Activated CD8-positive, alpha-beta T cell treated with anti-CD3 and anti-CD28 coated beads for 36 hours (primary cell): Measurements from ENCODE around the gene GET3. TPM values are rescaled to one million over a fixed set of nuclear protein-coding genes. Genes with fewer than 3 reads are reported as not detected.

Source experiments
- ATAC-seq: fragments of 200-7000 bp; cut with Tn5 transposase; one replicate; pipeline ENCODE4 v1.10.0; 2021; ENCODE audit warnings: mild to moderate bottlenecking, moderate library complexity
- CTCF ChIA-PET: fragments of 350-600 bp; sonication (Branson Sonifier 250); formaldehyde crosslinking; loops from one replicate; lab custom pipeline; 2021; ENCODE audit warnings: antibody characterized with exemption; lab: Charles Lee
- POLR2A ChIA-PET: fragments of 350-600 bp; sonication (Branson Sonifier 250); formaldehyde crosslinking; loops from one replicate; lab custom pipeline; 2021; ENCODE audit warnings: antibody characterized with exemption; lab: Charles Lee
- DNase-seq: peaks from one replicate; pipeline ENCODE4 v3.0.0-alpha.2; 2020
- H3K27ac Mint-ChIP-seq: one replicate; pipeline ENCODE4 v1.8.0; 2021; ENCODE audit warnings: mild to moderate bottlenecking, mixed read lengths
- H3K27me3 Mint-ChIP-seq: one replicate; pipeline ENCODE4 v1.8.0; 2021; ENCODE audit warnings: mixed read lengths
- H3K36me3 Mint-ChIP-seq: one replicate; pipeline ENCODE4 v1.8.0; 2021; ENCODE audit warnings: low read depth, mixed read lengths
- H3K4me1 Mint-ChIP-seq: one replicate; pipeline ENCODE4 v1.8.0; 2021; ENCODE audit warnings: low read depth, mixed read lengths
- H3K4me3 Mint-ChIP-seq: one replicate; pipeline ENCODE4 v1.8.0; 2021; ENCODE audit warnings: mild to moderate bottlenecking, moderate library complexity, mixed read lengths
- H3K9me3 Mint-ChIP-seq: one replicate; pipeline ENCODE4 v1.8.0; 2021; ENCODE audit warnings: mixed read lengths
- intact Hi-C: fragments of 100-400 bp; cut with micrococcal nuclease; formaldehyde crosslinking; loops from one replicate; pipeline ENCODE4 v1.10.0; 2022
- total RNA-seq, 2 experiments: library from RNA; stranded (reverse); gene quantifications; one replicate each; pipeline ENCODE4 v1.2.3, GENCODE V29; 2021
- TF ChIP-seq, protein P1 (sequence below): fragments of 200-600 bp; IDR thresholded peaks from one replicate; pipeline ENCODE4 v1.8.0; 2022; ENCODE audit warnings: antibody characterized with exemption, mild to moderate bottlenecking

The GET3 gene
- total RNA-seq, 2 experiments from 2014 or later = 50.7 to 52.2 TPM

DNA sequence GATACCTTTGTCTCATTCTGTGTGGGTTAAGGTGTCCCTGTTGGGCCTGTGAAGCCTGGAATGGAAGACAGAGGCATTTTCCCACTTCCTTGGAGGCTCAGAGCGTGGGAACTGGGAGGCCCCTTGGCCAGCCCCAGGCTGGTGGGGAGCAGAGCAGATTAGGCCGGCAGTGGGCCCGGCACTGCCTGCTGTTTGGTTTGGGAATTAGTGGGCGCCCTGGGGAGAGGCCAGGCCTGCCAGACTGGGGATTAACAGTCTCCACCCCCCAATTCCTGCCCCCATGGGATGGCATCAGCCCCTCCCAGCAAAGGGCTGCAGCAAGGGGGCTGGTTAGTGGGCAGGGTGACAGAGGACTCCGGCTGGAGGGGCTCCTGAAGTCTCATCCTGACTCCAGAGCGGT is 11.2 kb downstream of the GET3 start:
- ATAC-seq = no peak

DNA sequence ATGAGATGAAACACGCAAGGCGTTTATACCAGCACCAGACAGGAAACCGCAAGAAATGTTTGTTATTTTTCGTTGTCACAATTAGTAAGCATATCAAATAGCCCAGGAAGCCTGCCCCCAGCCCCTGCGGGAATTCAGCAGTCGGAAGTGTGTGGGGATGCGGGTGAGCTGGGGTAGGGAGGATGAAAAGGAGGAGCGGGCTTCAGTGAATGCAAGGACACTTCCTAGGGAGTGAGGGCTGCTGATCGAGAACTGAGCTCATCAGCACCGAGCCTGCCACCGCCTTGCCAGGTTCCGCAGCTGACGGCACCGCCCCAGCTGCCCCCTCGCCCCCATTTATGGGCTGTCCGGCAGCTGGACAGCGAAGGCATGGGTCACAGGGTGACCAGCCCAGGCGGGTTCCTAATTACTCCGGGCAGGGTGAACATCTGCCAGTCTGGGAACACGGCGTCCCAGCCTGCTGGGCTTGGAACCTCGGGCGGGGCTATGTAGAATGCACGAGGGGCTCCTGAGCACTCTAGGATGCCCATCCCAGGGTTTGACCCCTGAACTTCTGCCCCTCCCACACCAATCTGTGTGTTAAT is 12.7 kb downstream of the GET3 start:
- H3K9me3 Mint-ChIP-seq = peaks cover 8% of the 10 kb centered on the region
- no peaks in the 10 kb centered on the region for H3K4me1 Mint-ChIP-seq
- DNase-seq = no peak
- ChIA-PET POLR2A (interaction anchor here (0.8 to 1.3 kb wide), 3 partner anchors 12 to 33 kb away, joined by 3 to 5 read pairs (median 4); partner anchors contain the start of gene GET3), CTCF (interaction anchor here (0.7 to 1.7 kb wide), 5 partner anchors 10 to 98 kb away, joined by 3 to 6 read pairs (median 5); no protein-coding TSS in a partner anchor)
- no peak for ATAC-seq
- intact Hi-C loops = no loop called here
- peaks cover 24% of the 10 kb centered on the region for H3K27me3 Mint-ChIP-seq
- TF ChIP-seq, protein P1, sequence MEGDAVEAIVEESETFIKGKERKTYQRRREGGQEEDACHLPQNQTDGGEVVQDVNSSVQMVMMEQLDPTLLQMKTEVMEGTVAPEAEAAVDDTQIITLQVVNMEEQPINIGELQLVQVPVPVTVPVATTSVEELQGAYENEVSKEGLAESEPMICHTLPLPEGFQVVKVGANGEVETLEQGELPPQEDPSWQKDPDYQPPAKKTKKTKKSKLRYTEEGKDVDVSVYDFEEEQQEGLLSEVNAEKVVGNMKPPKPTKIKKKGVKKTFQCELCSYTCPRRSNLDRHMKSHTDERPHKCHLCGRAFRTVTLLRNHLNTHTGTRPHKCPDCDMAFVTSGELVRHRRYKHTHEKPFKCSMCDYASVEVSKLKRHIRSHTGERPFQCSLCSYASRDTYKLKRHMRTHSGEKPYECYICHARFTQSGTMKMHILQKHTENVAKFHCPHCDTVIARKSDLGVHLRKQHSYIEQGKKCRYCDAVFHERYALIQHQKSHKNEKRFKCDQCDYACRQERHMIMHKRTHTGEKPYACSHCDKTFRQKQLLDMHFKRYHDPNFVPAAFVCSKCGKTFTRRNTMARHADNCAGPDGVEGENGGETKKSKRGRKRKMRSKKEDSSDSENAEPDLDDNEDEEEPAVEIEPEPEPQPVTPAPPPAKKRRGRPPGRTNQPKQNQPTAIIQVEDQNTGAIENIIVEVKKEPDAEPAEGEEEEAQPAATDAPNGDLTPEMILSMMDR = no peak
- no peak overlapping the region for H3K4me3 Mint-ChIP-seq
- H3K36me3 Mint-ChIP-seq = peaks cover 26% of the 10 kb centered on the region
- H3K27ac Mint-ChIP-seq = no peak overlapping the region

More for the DNA sequence above, 11.2 kb downstream of the GET3 start:
- H3K4me1 Mint-ChIP-seq = no peaks in the 10 kb centered on the region
- peaks cover 22% of the 10 kb centered on the region for H3K27me3 Mint-ChIP-seq
- no peak for DNase-seq
- ChIA-PET POLR2A (no interaction called here), CTCF (interaction anchor here (1.0 to 2.5 kb wide), 2 partner anchors 9 to 12 kb away, joined by 3 to 12 read pairs; no protein-coding TSS in a partner anchor)
- H3K4me3 Mint-ChIP-seq = no peak overlapping the region
- peaks cover 8% of the 10 kb centered on the region for H3K9me3 Mint-ChIP-seq
- TF ChIP-seq, protein P1 = no peak
- H3K36me3 Mint-ChIP-seq = peaks cover 26% of the 10 kb centered on the region
- H3K27ac Mint-ChIP-seq = no peak overlapping the region
- intact Hi-C loops = no loop called here

DNA sequence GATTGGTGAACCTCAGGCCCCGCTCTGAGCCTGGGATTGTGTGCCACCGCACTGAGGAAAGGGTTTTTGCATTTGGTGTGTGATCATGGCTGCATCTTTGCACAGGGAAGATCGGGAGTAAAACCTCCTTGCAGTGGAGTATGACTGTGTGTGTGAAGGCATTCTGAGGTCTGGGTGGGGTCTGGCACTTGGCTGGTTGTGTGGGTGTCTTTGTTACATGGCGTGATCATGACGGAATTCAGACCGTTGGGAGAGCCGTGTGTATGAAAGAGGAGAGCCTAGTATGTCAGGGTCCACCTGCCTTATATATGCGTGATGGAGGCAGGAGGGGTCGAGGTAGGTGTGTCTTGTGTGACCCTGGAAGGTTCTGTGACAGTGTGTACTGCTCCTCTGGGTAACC is 13.6 kb downstream of the GET3 start:
- ATAC-seq = no peak
- CTCF ChIA-PET = interaction anchor here (0.7 to 1.7 kb wide), 3 partner anchors 9 to 96 kb away, joined by 3 to 6 read pairs (median 5); no protein-coding TSS in a partner anchor
- POLR2A ChIA-PET = interaction anchor here (1.2 kb wide), 1 partner anchor 13 kb away, joined by 5 read pairs; the partner anchor contains the start of gene GET3
- TF ChIP-seq, protein P1 = no peak
- Mint-ChIP-seq H3K27ac (no peak overlapping the region), H3K4me3 (no peak overlapping the region), H3K27me3 (peaks cover 28% of the 10 kb centered on the region), H3K36me3 (peaks cover 21% of the 10 kb centered on the region), H3K4me1 (no peaks in the 10 kb centered on the region), H3K9me3 (peaks cover 8% of the 10 kb centered on the region)
- intact Hi-C loops = no loop called here
- no peak for DNase-seq

DNA sequence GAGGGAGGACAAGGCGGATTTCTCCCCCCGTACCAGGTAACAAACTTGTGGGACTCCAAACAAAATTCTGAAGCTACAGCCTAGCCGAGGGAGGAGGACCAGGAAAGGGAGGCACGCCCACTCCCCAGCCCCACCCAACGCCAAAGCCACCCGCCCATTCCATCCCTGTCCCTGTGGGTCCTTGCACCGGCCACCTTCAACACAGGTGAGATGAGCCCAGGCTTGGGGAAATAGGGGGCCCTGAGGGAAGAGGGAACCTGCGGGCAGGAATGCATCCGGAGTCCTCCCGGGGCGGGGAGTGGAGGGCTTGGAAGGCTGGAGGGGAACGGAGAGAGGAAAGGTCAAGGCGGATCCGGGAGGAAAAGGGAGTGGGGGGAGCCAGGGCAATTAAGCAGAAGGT is 14.3 kb downstream of the GET3 start, which contains the start of gene BEST2:
TSS of gene BEST2 (plus strand) at position 157 of the 400 bp plus-strand sequence. CDS start 802 bp downstream, outside the sequence.
- no peak within 1 kb of the TSS for H3K27ac Mint-ChIP-seq
- peaks cover 17% of the 10 kb centered on the region for H3K36me3 Mint-ChIP-seq
- TF ChIP-seq, protein P1 = no peak
- intact Hi-C loops = no loop called here
- POLR2A ChIA-PET = interaction anchor here (1.1 to 2.2 kb wide), 2 partner anchors 14 to 20 kb away, joined by 3 to 10 read pairs; partner anchors contain the start of gene GET3
- no peaks in the 10 kb centered on the region for H3K4me1 Mint-ChIP-seq
- ATAC-seq (no peak), DNase-seq (no peak)
- H3K9me3 Mint-ChIP-seq = peaks cover 8% of the 10 kb centered on the region
- peaks cover 28% of the 10 kb centered on the region for H3K27me3 Mint-ChIP-seq
- no peak within 1 kb of the TSS for H3K4me3 Mint-ChIP-seq
- CTCF ChIA-PET = interaction anchor here (0.6 to 1.2 kb wide), 2 partner anchors 9 to 227 kb away, joined by 3 read pairs; no protein-coding TSS in a partner anchor
